Loucy (cell line): ENCODE results near the gene NCOR1.

ENCODE experiments used
- CTCF ChIP-seq: fragments of 200-600 bp; sonication (generic); conservative IDR thresholded peaks from 2 replicates; pipeline ENCODE4 v1.5.1; 2014; ENCODE audit warnings: mild to moderate bottlenecking, antibody characterized with exemption, low read length
- EZH2phosphoT487 ChIP-seq: fragments of 200-600 bp; IDR thresholded peaks from 2 replicates; pipeline ENCODE4 v1.6.1; 2018; ENCODE audit warnings: antibody characterized with exemption, mild to moderate bottlenecking, moderate library complexity, borderline replicate concordance

GRCh38 chr17:16262201-16262600, 46.9 kb upstream of the NCOR1 start:
- no peak for TF ChIP-seq CTCF
- no peak for TF ChIP-seq EZH2phosphoT487
